ENCODE results near the gene BRD9. TPM values are rescaled to one million over a fixed set of nuclear protein-coding genes. Genes with fewer than 3 reads are reported as not detected.

The BRD9 gene
- polyA plus RNA-seq, 2 of the 4 experiments (the other 2 are of a cell fraction): 11.6 to 28.9 TPM

DNA sequence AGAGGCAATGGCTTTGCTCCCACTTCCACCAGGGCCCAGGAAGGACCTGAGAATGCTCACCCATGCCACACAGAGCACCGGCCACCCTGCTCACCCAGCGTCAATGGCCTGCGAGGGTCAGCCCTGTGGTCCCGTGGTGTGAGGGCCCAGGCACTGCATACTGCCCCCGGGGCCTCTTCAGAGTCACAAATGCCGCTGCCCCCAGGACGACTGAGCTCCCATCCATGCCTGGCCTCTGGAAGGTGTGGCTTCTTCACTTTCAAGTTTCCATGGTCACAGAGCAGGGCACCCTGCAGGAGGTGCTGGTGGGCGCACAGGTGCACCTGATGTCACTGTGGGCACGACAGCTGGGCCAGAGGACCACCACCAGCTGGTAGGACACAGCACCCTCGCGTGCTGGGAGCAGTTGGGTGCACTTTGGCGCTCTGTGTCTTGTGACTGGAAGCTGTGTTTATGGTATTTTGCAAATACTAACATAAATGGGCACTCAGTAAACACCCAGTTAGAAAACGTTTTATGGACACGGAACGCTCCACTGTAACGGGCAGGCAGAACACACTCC is 29.3 kb downstream of the BRD9 start:
- Histone ChIP-seq H3K4me2 (no peak overlapping the region), H3K4me1 (no peaks in the 10 kb centered on the region), H3K4me3 (no peak overlapping the region), H3K27ac (no peak overlapping the region), H3K9me3 (no peaks in the 10 kb centered on the region)
- POLR2A ChIA-PET: no interaction called here
- CTCF ChIA-PET: interaction anchor here (1.1 kb wide), 1 partner anchor 14 kb away, joined by 3 read pairs; no protein-coding TSS in a partner anchor
- TF ChIP-seq POLR2AphosphoS2 (conservative IDR thresholded peaks at IDR 0.05; ENCODE audit: low read length) (no peak), HDAC2 (IDR thresholded peaks at IDR 0.05) (no peak), KDM5A (IDR thresholded peaks at IDR 0.05) (no peak), EHMT2 (IDR thresholded peaks at IDR 0.05; ENCODE audit: low read depth) (no peak), TP53 (CRISPR knock-in tag; IDR thresholded peaks at IDR 0.05) (no peak), ZFP36 (IDR thresholded peaks at IDR 0.05; ENCODE audit: borderline replicate concordance, partially characterized antibody) (no peak), MAZ (IDR thresholded peaks at IDR 0.05; ENCODE audit: borderline replicate concordance, low read depth, low read length) (no peak), RARB (CRISPR knock-in tag; IDR thresholded peaks at IDR 0.05) (no peak), NFE2L2 (conservative IDR thresholded peaks at IDR 0.05; ENCODE audit: low read length) (no peak), CEBPB (IDR thresholded peaks at IDR 0.05) (no peak), HEYL (CRISPR knock-in tag; IDR thresholded peaks at IDR 0.05) (no peak), FOSL2 (IDR thresholded peaks at IDR 0.05) (no peak), FOSL2 (CRISPR knock-in tag; IDR thresholded peaks at IDR 0.05) (no peak), EHF (CRISPR knock-in tag; IDR thresholded peaks at IDR 0.05) (no peak)
- TF ChIP-seq, protein P1, sequence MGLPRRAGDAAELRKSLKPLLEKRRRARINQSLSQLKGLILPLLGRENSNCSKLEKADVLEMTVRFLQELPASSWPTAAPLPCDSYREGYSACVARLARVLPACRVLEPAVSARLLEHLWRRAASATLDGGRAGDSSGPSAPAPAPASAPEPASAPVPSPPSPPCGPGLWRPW (IDR thresholded peaks at IDR 0.05): no peak
- TF ChIP-seq, protein P2, sequence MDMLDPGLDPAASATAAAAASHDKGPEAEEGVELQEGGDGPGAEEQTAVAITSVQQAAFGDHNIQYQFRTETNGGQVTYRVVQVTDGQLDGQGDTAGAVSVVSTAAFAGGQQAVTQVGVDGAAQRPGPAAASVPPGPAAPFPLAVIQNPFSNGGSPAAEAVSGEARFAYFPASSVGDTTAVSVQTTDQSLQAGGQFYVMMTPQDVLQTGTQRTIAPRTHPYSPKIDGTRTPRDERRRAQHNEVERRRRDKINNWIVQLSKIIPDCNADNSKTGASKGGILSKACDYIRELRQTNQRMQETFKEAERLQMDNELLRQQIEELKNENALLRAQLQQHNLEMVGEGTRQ (IDR thresholded peaks at IDR 0.05): no peak
- TF ChIP-seq, protein P3, sequence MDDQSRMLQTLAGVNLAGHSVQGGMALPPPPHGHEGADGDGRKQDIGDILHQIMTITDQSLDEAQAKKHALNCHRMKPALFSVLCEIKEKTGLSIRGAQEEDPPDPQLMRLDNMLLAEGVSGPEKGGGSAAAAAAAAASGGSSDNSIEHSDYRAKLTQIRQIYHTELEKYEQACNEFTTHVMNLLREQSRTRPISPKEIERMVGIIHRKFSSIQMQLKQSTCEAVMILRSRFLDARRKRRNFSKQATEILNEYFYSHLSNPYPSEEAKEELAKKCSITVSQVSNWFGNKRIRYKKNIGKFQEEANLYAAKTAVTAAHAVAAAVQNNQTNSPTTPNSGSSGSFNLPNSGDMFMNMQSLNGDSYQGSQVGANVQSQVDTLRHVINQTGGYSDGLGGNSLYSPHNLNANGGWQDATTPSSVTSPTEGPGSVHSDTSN (IDR thresholded peaks at IDR 0.05): no peak
- FAIRE-seq: no peak
- WGBS (ENCODE audit: missing lambda C conversion rate): 88% methylated on average over 9 of the region's 16 CpGs
- no peak for DNase-seq (ENCODE audit: low read depth in 1 of 2, low spot score in 1 of 2)
- ATAC-seq: no peak

DNA sequence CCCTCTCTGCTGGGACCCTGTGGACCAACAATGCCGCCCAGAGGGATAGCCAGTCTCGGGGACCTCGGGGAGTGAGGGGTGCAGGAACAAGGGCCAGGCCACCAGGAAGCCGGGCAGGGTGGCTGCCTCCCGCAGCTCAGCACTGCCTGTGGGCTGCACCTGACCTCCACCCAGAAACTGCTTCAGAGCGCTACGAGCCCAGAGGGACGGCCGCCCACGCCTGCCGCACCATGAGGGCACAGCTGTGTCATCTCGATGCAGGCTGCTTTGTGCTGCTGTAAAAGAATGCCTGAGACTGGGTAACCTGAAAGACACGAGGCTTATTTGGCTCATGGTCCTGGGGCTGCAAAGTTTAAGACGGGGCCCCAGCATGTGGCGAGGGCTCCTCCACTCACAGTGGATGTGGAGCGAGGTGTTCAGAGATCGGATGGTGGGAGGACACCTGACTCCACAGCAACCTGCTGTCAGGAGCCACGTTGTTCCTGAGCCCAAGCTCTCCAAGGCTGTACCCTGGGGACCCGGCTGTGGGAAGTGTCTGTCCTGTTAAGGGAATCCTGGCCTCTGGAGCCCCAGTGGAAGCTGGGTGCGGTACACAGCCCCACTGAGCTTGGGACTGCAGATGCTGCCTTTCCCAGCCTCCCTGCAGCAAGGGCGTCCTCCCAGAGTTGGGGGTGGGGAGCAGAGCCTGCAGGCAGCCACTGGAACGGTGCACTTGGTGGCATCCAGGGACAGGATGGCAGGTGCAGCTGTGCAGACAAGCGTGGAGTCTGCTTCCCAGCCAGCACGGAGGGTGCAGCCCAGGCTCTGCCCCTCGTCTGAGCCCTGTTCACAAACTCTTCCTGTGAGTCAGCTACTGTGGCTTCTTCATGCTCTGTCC is 30.0 kb downstream of the BRD9 start:
- H3K4me2 ChIP-seq: no peak overlapping the region
- no peaks in the 10 kb centered on the region for H3K4me1 ChIP-seq
- ChIA-PET POLR2A (no interaction called here), CTCF (interaction anchor here (1.1 kb wide), 1 partner anchor 15 kb away, joined by 3 read pairs; no protein-coding TSS in a partner anchor)
- DNase-seq (ENCODE audit: low read depth in 1 of 2, low spot score in 1 of 2): no peak
- no peaks in the 10 kb centered on the region for H3K9me3 ChIP-seq
- ATAC-seq: peak in 1 of 2 experiments; percentile 7; a peak in 1 of 6 replicates
- FAIRE-seq: no peak
- H3K4me3 ChIP-seq: no peak overlapping the region
- 90% methylated on average over 21 of the region's 25 CpGs for WGBS (ENCODE audit: missing lambda C conversion rate)
- H3K27ac ChIP-seq: no peak overlapping the region
- TF ChIP-seq, protein P4, sequence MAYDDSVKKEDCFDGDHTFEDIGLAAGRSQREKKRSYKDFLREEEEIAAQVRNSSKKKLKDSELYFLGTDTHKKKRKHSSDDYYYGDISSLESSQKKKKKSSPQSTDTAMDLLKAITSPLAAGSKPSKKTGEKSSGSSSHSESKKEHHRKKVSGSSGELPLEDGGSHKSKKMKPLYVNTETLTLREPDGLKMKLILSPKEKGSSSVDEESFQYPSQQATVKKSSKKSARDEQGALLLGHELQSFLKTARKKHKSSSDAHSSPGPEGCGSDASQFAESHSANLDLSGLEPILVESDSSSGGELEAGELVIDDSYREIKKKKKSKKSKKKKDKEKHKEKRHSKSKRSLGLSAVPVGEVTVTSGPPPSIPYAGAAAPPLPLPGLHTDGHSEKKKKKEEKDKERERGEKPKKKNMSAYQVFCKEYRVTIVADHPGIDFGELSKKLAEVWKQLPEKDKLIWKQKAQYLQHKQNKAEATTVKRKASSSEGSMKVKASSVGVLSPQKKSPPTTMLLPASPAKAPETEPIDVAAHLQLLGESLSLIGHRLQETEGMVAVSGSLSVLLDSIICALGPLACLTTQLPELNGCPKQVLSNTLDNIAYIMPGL (CRISPR knock-in tag; IDR thresholded peaks at IDR 0.05; ENCODE audit: borderline replicate concordance): no peak
- TF ChIP-seq MAZ (IDR thresholded peaks at IDR 0.05; ENCODE audit: borderline replicate concordance, low read depth, low read length) (no peak), ZSCAN20 (CRISPR knock-in tag; IDR thresholded peaks at IDR 0.05) (no peak), HEYL (CRISPR knock-in tag; IDR thresholded peaks at IDR 0.05) (no peak), NR3C1 (IDR thresholded peaks at IDR 0.05) (no peak), KDM1A (IDR thresholded peaks at IDR 0.05; ENCODE audit: low read depth) (no peak), EHMT2 (IDR thresholded peaks at IDR 0.05; ENCODE audit: low read depth) (no peak), HOXB13 (CRISPR knock-in tag; IDR thresholded peaks at IDR 0.05; ENCODE audit: low read depth) (no peak), CHD4 (IDR thresholded peaks at IDR 0.05; ENCODE audit: borderline replicate concordance) (no peak)
- TF ChIP-seq, protein P5, sequence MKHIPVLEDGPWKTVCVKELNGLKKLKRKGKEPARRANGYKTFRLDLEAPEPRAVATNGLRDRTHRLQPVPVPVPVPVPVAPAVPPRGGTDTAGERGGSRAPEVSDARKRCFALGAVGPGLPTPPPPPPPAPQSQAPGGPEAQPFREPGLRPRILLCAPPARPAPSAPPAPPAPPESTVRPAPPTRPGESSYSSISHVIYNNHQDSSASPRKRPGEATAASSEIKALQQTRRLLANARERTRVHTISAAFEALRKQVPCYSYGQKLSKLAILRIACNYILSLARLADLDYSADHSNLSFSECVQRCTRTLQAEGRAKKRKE (CRISPR knock-in tag; IDR thresholded peaks at IDR 0.05; ENCODE audit: low read depth): no peak
- TF ChIP-seq, protein P1 (IDR thresholded peaks at IDR 0.05): no peak
